ENCODE data around the gene AIFM3.

The AIFM3 gene

GRCh38 chr22:21012446-21013407 lies 45.7 kb downstream of the AIFM3 start:
- Histone ChIP-seq H4K20me1 (ENCODE audit: control insufficient read depth, insufficient read depth, low read depth, low read length) (no peaks in the 10 kb centered on the region), H3K4me1 (ENCODE audit: control insufficient read depth, low read length) (peaks cover 21% of the 10 kb centered on the region), H3K27ac (ENCODE audit: low read depth, low read length) (no peak overlapping the region), H3K79me2 (ENCODE audit: control insufficient read depth, low read length) (no peaks in the 10 kb centered on the region), H3K9me2 (replicated peaks; ENCODE audit: control insufficient read depth, low read length) (no peaks in the 10 kb centered on the region), H3F3A (ENCODE audit: control insufficient read depth, insufficient read depth) (no peaks in the 10 kb centered on the region), H3K9me3 (ENCODE audit: control insufficient read depth, insufficient read depth, low read length) (no peaks in the 10 kb centered on the region), H3K27me3 (ENCODE audit: control insufficient read depth, low read length) (peaks cover 11% of the 10 kb centered on the region; the same call in 1 of the 2 replicates), H3K4me3 (ENCODE audit: low read length) (peak overlapping the region; percentile 73; the same call in 1 of the 2 replicates), H3K36me3 (ENCODE audit: control insufficient read depth, low read length) (no peaks in the 10 kb centered on the region), H3K4me2 (ENCODE audit: low read length) (no peak overlapping the region; the same call in 1 of the 2 replicates)
- TF ChIP-seq EZH2phosphoT487 (IDR thresholded peaks at IDR 0.05; ENCODE audit: borderline replicate concordance, low read length) = no peak
- no peak for TF ChIP-seq CTCF (IDR thresholded peaks at IDR 0.05; ENCODE audit: low read depth, low read length, poor library complexity, severe bottlenecking)

- Histone ChIP-seq H3K9me2 (replicated peaks; ENCODE audit: control insufficient read depth, low read length) (no peaks in the 10 kb centered on the region), H3K4me2 (ENCODE audit: low read length) (peak overlapping the region; percentile 90), H3K4me3 (ENCODE audit: low read length) (peak overlapping the region; percentile 73), H3K27me3 (ENCODE audit: control insufficient read depth, low read length) (peaks cover 11% of the 10 kb centered on the region; the same call in 1 of the 2 replicates), H4K20me1 (ENCODE audit: control insufficient read depth, insufficient read depth, low read depth, low read length) (no peaks in the 10 kb centered on the region), H3F3A (ENCODE audit: control insufficient read depth, insufficient read depth) (no peaks in the 10 kb centered on the region), H3K79me2 (ENCODE audit: control insufficient read depth, low read length) (no peaks in the 10 kb centered on the region), H3K27ac (ENCODE audit: low read depth, low read length) (no peak overlapping the region), H3K9me3 (ENCODE audit: control insufficient read depth, insufficient read depth, low read length) (no peaks in the 10 kb centered on the region), H3K36me3 (ENCODE audit: control insufficient read depth, low read length) (no peaks in the 10 kb centered on the region), H3K4me1 (ENCODE audit: control insufficient read depth, low read length) (peaks cover 21% of the 10 kb centered on the region)
- TF ChIP-seq EZH2phosphoT487 (IDR thresholded peaks at IDR 0.05; ENCODE audit: borderline replicate concordance, low read length) = no peak
- TF ChIP-seq CTCF (IDR thresholded peaks at IDR 0.05; ENCODE audit: low read depth, low read length, poor library complexity, severe bottlenecking) = no peak
These were observed 46.7 kb downstream of the AIFM3 start for GRCh38 chr22:21013657-21014201.

- Histone ChIP-seq H3K27ac (ENCODE audit: low read depth, low read length) (no peak overlapping the region), H3K4me2 (ENCODE audit: low read length) (peak overlapping the region; percentile 90), H3F3A (ENCODE audit: control insufficient read depth, insufficient read depth) (no peaks in the 10 kb centered on the region), H3K27me3 (ENCODE audit: control insufficient read depth, low read length) (peaks cover 11% of the 10 kb centered on the region; the same call in 1 of the 2 replicates), H3K79me2 (ENCODE audit: control insufficient read depth, low read length) (no peaks in the 10 kb centered on the region), H3K4me3 (ENCODE audit: low read length) (peak overlapping the region; percentile 73), H3K4me1 (ENCODE audit: control insufficient read depth, low read length) (peaks cover 21% of the 10 kb centered on the region), H3K9me2 (replicated peaks; ENCODE audit: control insufficient read depth, low read length) (no peaks in the 10 kb centered on the region), H3K9me3 (ENCODE audit: control insufficient read depth, insufficient read depth, low read length) (no peaks in the 10 kb centered on the region), H4K20me1 (ENCODE audit: control insufficient read depth, insufficient read depth, low read depth, low read length) (no peaks in the 10 kb centered on the region), H3K36me3 (ENCODE audit: control insufficient read depth, low read length) (no peaks in the 10 kb centered on the region)
- TF ChIP-seq EZH2phosphoT487 (IDR thresholded peaks at IDR 0.05; ENCODE audit: borderline replicate concordance, low read length) = no peak
- no peak for TF ChIP-seq CTCF (IDR thresholded peaks at IDR 0.05; ENCODE audit: low read depth, low read length, poor library complexity, severe bottlenecking)
These were observed 47.2 kb downstream of the AIFM3 start for GRCh38 chr22:21014202-21014725.
